K562 (cell line): ENCODE data around the gene ELOB. TPM values are rescaled to one million over a fixed set of nuclear protein-coding genes. Genes with fewer than 3 reads are reported as not detected.
A peak's percentile ranks its signal among the peaks of the same experiment; 100 is the strongest.

ENCODE experiments used
- CEBPB ChIP-seq: fragments of 450-650 bp; IDR thresholded peaks from 2 replicates; pipeline ENCODE4 v1.6.1; 2016; ENCODE audit warnings: missing genetic modification characterization, missing compliant biosample characterization
- CEBPG ChIP-seq, 3 experiments: fragments of 200-800 bp in 1 of 3; sonication (Bioruptor generic) in 1 of 3; sonication (generic) in 1 of 3; formaldehyde crosslinking in 1 of 3; IDR thresholded peaks in 2 of 3; conservative IDR thresholded peaks in 1 of 3; 2 replicates each; pipeline versions ENCODE4 v1.6.1 to v1.8.0; 2016 to 2022; ENCODE audit warnings: missing compliant biosample characterization in 2 of 3, missing genetic modification characterization in 2 of 3, mild to moderate bottlenecking in 1 of 3, missing genetic modification reagents in 1 of 3
- FOXA3 ChIP-seq, 2 experiments: fragments of 450-650 bp in 1 of 2; sonication (generic) in 1 of 2; formaldehyde crosslinking; IDR thresholded peaks in 1 of 2; conservative IDR thresholded peaks in 1 of 2; 2 replicates each; pipeline versions ENCODE4 v1.4.0 to v1.8.0; 2020 to 2022; ENCODE audit warnings: mild to moderate bottlenecking in 2 of 2, missing genetic modification reagents in 1 of 2
- ZKSCAN3 ChIP-seq: fragments of 250-450 bp; sonication (Bioruptor Pico); IDR thresholded peaks from 2 replicates; pipeline ENCODE4 v1.4.0; 2020
- polyA plus RNA-seq, 8 experiments: library from polyadenylated mRNA; depleted of rRNA in 4 of 8; stranded (reverse) in 5 of 8; unstranded in 3 of 8; fragments of >200 nt; fragmentation: Nextera tagmentation in 2 of 8; fragmentation: Illumina TruSeq in 1 of 8; extraction: Ambion mirVana in 2 of 8; extraction: Trizol in 1 of 8; gene quantifications; 2 replicates each; pipeline versions ENCODE4 v1.2.1 to v1.2.3, GENCODE V29; 2011 to 2014; ENCODE audit warnings: inconsistent platforms in 1 of 8, missing spikeins in 1 of 8
- total RNA-seq, 7 experiments: library from RNA; depleted of rRNA in 6 of 7; stranded (reverse); fragments of >200 nt in 6 of 7; fragmentation: Illumina TruSeq in 2 of 7; extraction: Trizol in 2 of 7; gene quantifications; 2 replicates each; pipeline versions ENCODE4 v1.2.1 to v1.2.3, GENCODE V29; 2011 to 2021; ENCODE audit warnings: low replicate concordance in 1 of 7
- TF ChIP-seq, protein P1 (sequence below): fragments of 250-450 bp; sonication (Bioruptor Pico); IDR thresholded peaks from 2 replicates; pipeline ENCODE4 v1.4.0; 2020; ENCODE audit warnings: mild to moderate bottlenecking, moderate library complexity, borderline replicate concordance
- TF ChIP-seq, protein P2 (sequence below), 2 experiments: IDR thresholded peaks in 1 of 2; conservative IDR thresholded peaks in 1 of 2; 2 replicates each; pipeline ENCODE4 v1.6.1; 2016; ENCODE audit warnings: low read depth in 2 of 2, mild to moderate bottlenecking in 1 of 2, missing compliant biosample characterization in 1 of 2, missing genetic modification characterization in 1 of 2, moderate library complexity in 1 of 2

Gene ELOB
- total and polyA plus RNA-seq, 9 of the 15 experiments (the other 6 are each of a cell fraction or from before 2014, with no cell fraction given): 63.2 to 791 (median 237) TPM

DNA sequence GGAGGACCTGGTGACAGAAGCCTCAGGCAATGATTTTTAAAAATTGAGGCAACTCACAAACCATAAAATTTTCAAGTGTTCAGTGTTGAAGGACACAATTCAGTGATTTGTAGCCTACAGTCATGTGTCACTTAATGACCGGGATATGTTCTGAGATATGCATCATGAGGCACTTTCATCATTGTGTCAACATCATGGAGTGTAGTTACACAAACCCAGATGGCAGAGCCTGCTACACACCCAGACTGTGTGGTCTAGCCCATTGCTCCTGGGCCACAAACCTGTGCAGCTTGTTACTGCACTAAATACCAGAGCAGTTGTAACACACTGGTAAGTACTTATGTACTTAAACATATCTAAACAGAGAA, 22.8 kb upstream of the ELOB start (continued):
- TF ChIP-seq, protein P1, sequence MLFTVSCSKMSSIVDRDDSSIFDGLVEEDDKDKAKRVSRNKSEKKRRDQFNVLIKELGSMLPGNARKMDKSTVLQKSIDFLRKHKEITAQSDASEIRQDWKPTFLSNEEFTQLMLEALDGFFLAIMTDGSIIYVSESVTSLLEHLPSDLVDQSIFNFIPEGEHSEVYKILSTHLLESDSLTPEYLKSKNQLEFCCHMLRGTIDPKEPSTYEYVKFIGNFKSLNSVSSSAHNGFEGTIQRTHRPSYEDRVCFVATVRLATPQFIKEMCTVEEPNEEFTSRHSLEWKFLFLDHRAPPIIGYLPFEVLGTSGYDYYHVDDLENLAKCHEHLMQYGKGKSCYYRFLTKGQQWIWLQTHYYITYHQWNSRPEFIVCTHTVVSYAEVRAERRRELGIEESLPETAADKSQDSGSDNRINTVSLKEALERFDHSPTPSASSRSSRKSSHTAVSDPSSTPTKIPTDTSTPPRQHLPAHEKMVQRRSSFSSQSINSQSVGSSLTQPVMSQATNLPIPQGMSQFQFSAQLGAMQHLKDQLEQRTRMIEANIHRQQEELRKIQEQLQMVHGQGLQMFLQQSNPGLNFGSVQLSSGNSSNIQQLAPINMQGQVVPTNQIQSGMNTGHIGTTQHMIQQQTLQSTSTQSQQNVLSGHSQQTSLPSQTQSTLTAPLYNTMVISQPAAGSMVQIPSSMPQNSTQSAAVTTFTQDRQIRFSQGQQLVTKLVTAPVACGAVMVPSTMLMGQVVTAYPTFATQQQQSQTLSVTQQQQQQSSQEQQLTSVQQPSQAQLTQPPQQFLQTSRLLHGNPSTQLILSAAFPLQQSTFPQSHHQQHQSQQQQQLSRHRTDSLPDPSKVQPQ (CRISPR knock-in tag): no peak
- TF ChIP-seq FOXA3 (CRISPR knock-in tag; conservative IDR thresholded peaks at IDR 0.05 in 1 of 2, IDR thresholded peaks at IDR 0.05 in 1 of 2) (peak in 1 of 2 experiments; percentile 67; a peak in 1 of 4 replicates), CEBPG (CRISPR knock-in tag; IDR thresholded peaks at IDR 0.05) (no peak), CEBPG (tag; conservative IDR thresholded peaks at IDR 0.05 in 1 of 2, IDR thresholded peaks at IDR 0.05 in 1 of 2) (peak; percentile 77 to 82), CEBPB (tag) (0 out of 2 replicates have a peak, but pooled peaks have one; percentile 24), ZKSCAN3 (CRISPR knock-in tag) (peak; percentile 67; the same call in 1 of the 2 replicates)
- TF ChIP-seq, protein P2, sequence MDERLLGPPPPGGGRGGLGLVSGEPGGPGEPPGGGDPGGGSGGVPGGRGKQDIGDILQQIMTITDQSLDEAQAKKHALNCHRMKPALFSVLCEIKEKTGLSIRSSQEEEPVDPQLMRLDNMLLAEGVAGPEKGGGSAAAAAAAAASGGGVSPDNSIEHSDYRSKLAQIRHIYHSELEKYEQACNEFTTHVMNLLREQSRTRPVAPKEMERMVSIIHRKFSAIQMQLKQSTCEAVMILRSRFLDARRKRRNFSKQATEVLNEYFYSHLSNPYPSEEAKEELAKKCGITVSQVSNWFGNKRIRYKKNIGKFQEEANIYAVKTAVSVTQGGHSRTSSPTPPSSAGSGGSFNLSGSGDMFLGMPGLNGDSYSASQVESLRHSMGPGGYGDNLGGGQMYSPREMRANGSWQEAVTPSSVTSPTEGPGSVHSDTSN (CRISPR knock-in tag; IDR thresholded peaks at IDR 0.05; ENCODE audit: low read depth): no peak
- TF ChIP-seq, protein P2 (tag; conservative IDR thresholded peaks at IDR 0.05; ENCODE audit: low read depth): peak; percentile 71
